Hair follicle dermal papilla cell (primary cell): Measurements from ENCODE around the gene CHST8. TPM values are rescaled to one million over a fixed set of nuclear protein-coding genes. Genes with fewer than 3 reads are reported as not detected.

ENCODE experiments used
- total RNA-seq: library from RNA; depleted of rRNA; stranded (reverse); fragments of >200 nt; gene quantifications from 2 replicates; pipeline ENCODE4 v1.2.3, GENCODE V29; 2012

The CHST8 gene
- total RNA-seq: not detected in 2 replicates

GRCh38 chr19:33621811-33622504 lies at the start of gene CHST8:
CHST8 (plus strand) TSS chr19:33621953; CDS start chr19:33689262, 67,309 bp downstream.

GRCh38 chr19:33796164-33796875 lies 174.6 kb downstream of the CHST8 start, which contains the start of gene KCTD15:
KCTD15 (plus strand) TSS chr19:33796870; CDS start chr19:33800455, 3,585 bp downstream.

Other genes with a start within 250 kb of the CHST8 start
- 19.9 and 27.9 TPM in 2 replicates for gene CEBPG, start 248.2 kb upstream of the CHST8 start, total RNA-seq
- 69.6 and 83.9 TPM in 2 replicates for gene PEPD, start 100.2 kb upstream of the CHST8 start, total RNA-seq
- 84.6 and 130 TPM in 2 replicates for gene KCTD15, start 174.9 kb downstream of the CHST8 start, total RNA-seq